Activated CD4-positive, alpha-beta memory T cell treated with anti-CD3 and anti-CD28 coated beads, Interleukin-2, amount 10 ng/mL, durations not matched to agents 7 days and 5 days (primary cell): ENCODE measurements around the gene MRPL54. TPM values are rescaled to one million over a fixed set of nuclear protein-coding genes. Genes with fewer than 3 reads are reported as not detected.
A peak's percentile ranks its signal among the peaks of the same experiment; 100 is the strongest.

Source experiments
- CTCF ChIA-PET: fragments of 350-600 bp; sonication (Branson Sonifier 250); formaldehyde crosslinking; loops from one replicate; lab custom pipeline; 2021; ENCODE audit warnings: antibody characterized with exemption, inconsistent platforms; lab: Charles Lee
- POLR2A ChIA-PET: fragments of 350-600 bp; sonication (Branson Sonifier 250); formaldehyde crosslinking; loops from one replicate; lab custom pipeline; 2021; ENCODE audit warnings: antibody characterized with exemption; lab: Charles Lee
- DNase-seq: peaks from one replicate; pipeline ENCODE4 v3.0.0-alpha.2; 2020
- H3K27ac Mint-ChIP-seq: one replicate; pipeline ENCODE4 v1.8.0; 2021; ENCODE audit warnings: mild to moderate bottlenecking, mixed read lengths
- H3K27me3 Mint-ChIP-seq: one replicate; pipeline ENCODE4 v1.8.0; 2021; ENCODE audit warnings: mixed read lengths
- H3K36me3 Mint-ChIP-seq: one replicate; pipeline ENCODE4 v1.8.0; 2021; ENCODE audit warnings: low read depth, mixed read lengths
- H3K4me1 Mint-ChIP-seq: one replicate; pipeline ENCODE4 v1.8.0; 2021; ENCODE audit warnings: mixed read lengths
- H3K4me3 Mint-ChIP-seq: one replicate; pipeline ENCODE4 v1.8.0; 2021; ENCODE audit warnings: mild to moderate bottlenecking, mixed read lengths
- H3K9me3 Mint-ChIP-seq: one replicate; pipeline ENCODE4 v1.8.0; 2021; ENCODE audit warnings: mixed read lengths
- total RNA-seq, 2 experiments: library from RNA; stranded (reverse); gene quantifications; one replicate each; pipeline ENCODE4 v1.2.3, GENCODE V29; 2021

The MRPL54 gene
- 10 to 100 TPM; 71.5 to 75.8 TPM for total RNA-seq

GRCh38 chr19:3762501-3763459 lies at the start of gene MRPL54:
MRPL54 (plus strand) TSS chr19:3762682; CDS start chr19:3762701, 19 bp downstream.
- Mint-ChIP-seq H3K9me3 (no peaks in the 10 kb centered on the region), H3K4me1 (peaks cover 45% of the 10 kb centered on the region), H3K27ac (peak within 1 kb of the TSS; percentile 98), H3K27me3 (no peaks in the 10 kb centered on the region), H3K36me3 (peaks cover 34% of the 10 kb centered on the region), H3K4me3 (peak within 1 kb of the TSS; percentile 90)
- ChIA-PET CTCF (interaction anchor here (0.5 to 3.4 kb wide), 26 partner anchors 8 to 1028 kb away, joined by 3 to 35 read pairs (median 4); partner anchors contain the start of genes FEM1A, PIP5K1C and RAX2), POLR2A (interaction anchor here (0.8 to 3.8 kb wide), 23 partner anchors 8 to 708 kb away, joined by 3 to 53 read pairs (median 6); partner anchors contain the start of genes DAPK3, EEF2, RAX2 and YJU2)
- peak; percentile 100 for DNase-seq

GRCh38 chr19:3716147-3716668 lies 46.3 kb upstream of the MRPL54 start:
- H3K4me3 Mint-ChIP-seq = no peak overlapping the region
- peaks cover 10% of the 10 kb centered on the region for H3K27me3 Mint-ChIP-seq
- no peak overlapping the region for H3K27ac Mint-ChIP-seq
- POLR2A ChIA-PET = no interaction called here
- CTCF ChIA-PET = interaction anchor here (0.6 kb wide), 1 partner anchor 214 kb away, joined by 3 read pairs; no protein-coding TSS in a partner anchor
- DNase-seq = no peak
- H3K36me3 Mint-ChIP-seq = no peaks in the 10 kb centered on the region
- no peaks in the 10 kb centered on the region for H3K4me1 Mint-ChIP-seq
- H3K9me3 Mint-ChIP-seq = no peaks in the 10 kb centered on the region

- CTCF ChIA-PET = interaction anchor here (0.5 to 1.4 kb wide), 2 partner anchors 14 to 802 kb away, joined by 3 read pairs; no protein-coding TSS in a partner anchor
- H3K4me1 Mint-ChIP-seq = peaks cover 3% of the 10 kb centered on the region
- H3K27ac Mint-ChIP-seq = no peak overlapping the region
- POLR2A ChIA-PET = interaction anchor here (1.7 kb wide), 1 partner anchor 30 kb away, joined by 3 read pairs; no protein-coding TSS in a partner anchor
- peaks cover 21% of the 10 kb centered on the region for H3K27me3 Mint-ChIP-seq
- H3K4me3 Mint-ChIP-seq = no peak overlapping the region
- no peaks in the 10 kb centered on the region for H3K36me3 Mint-ChIP-seq
- no peak for DNase-seq
- H3K9me3 Mint-ChIP-seq = no peaks in the 10 kb centered on the region
Measured at GRCh38 chr19:3719868-3720267, 42.6 kb upstream of the MRPL54 start.

GRCh38 chr19:3720349-3720917 lies 42.0 kb upstream of the MRPL54 start:
- H3K27ac Mint-ChIP-seq = no peak overlapping the region
- CTCF ChIA-PET = interaction anchor here (0.7 to 2.0 kb wide), 4 partner anchors 13 to 130 kb away, joined by 3 to 6 read pairs (median 3); no protein-coding TSS in a partner anchor
- peaks cover 21% of the 10 kb centered on the region for H3K27me3 Mint-ChIP-seq
- no peak overlapping the region for H3K4me3 Mint-ChIP-seq
- peaks cover 3% of the 10 kb centered on the region for H3K4me1 Mint-ChIP-seq
- no peak for DNase-seq
- POLR2A ChIA-PET = interaction anchor here (1.6 to 1.7 kb wide), 2 partner anchors 12 to 30 kb away, joined by 3 read pairs; partner anchors contain the start of gene TJP3
- H3K36me3 Mint-ChIP-seq = no peaks in the 10 kb centered on the region
- H3K9me3 Mint-ChIP-seq = no peaks in the 10 kb centered on the region

- Mint-ChIP-seq H3K9me3 (no peaks in the 10 kb centered on the region), H3K4me1 (peaks cover 3% of the 10 kb centered on the region), H3K27me3 (peaks cover 21% of the 10 kb centered on the region), H3K27ac (no peak overlapping the region), H3K36me3 (no peaks in the 10 kb centered on the region), H3K4me3 (peak overlapping the region; percentile 35)
- DNase-seq = peak; percentile 84
- ChIA-PET CTCF (interaction anchor here (0.7 to 2.0 kb wide), 4 partner anchors 34 to 419 kb away, joined by 3 to 6 read pairs (median 4); no protein-coding TSS in a partner anchor), POLR2A (interaction anchor here (1.6 to 1.7 kb wide), 2 partner anchors 13 to 31 kb away, joined by 3 read pairs; partner anchors contain the start of gene TJP3)
Measured at GRCh38 chr19:3721131-3721886, 41.2 kb upstream of the MRPL54 start.

- ChIA-PET POLR2A (interaction anchor here (0.8 to 1.6 kb wide), 2 partner anchors 14 to 17 kb away, joined by 3 read pairs; partner anchors contain the start of gene TJP3), CTCF (interaction anchor here (0.9 to 2.0 kb wide), 2 partner anchors 100 to 418 kb away, joined by 4 to 6 read pairs; no protein-coding TSS in a partner anchor)
- H3K9me3 Mint-ChIP-seq = no peaks in the 10 kb centered on the region
- no peaks in the 10 kb centered on the region for H3K36me3 Mint-ChIP-seq
- DNase-seq = no peak
- no peak overlapping the region for H3K27ac Mint-ChIP-seq
- H3K4me1 Mint-ChIP-seq = peaks cover 3% of the 10 kb centered on the region
- H3K27me3 Mint-ChIP-seq = peaks cover 21% of the 10 kb centered on the region
- no peak overlapping the region for H3K4me3 Mint-ChIP-seq
Measured at GRCh38 chr19:3721887-3722442, 40.5 kb upstream of the MRPL54 start.

GRCh38 chr19:3722443-3723109 lies 39.9 kb upstream of the MRPL54 start:
- ChIA-PET POLR2A (interaction anchor here (0.8 kb wide), 1 partner anchor 17 kb away, joined by 3 read pairs; no protein-coding TSS in a partner anchor), CTCF (interaction anchor here (2.0 kb wide), 1 partner anchor 100 kb away, joined by 6 read pairs; no protein-coding TSS in a partner anchor)
- peaks cover 3% of the 10 kb centered on the region for H3K4me1 Mint-ChIP-seq
- H3K36me3 Mint-ChIP-seq = no peaks in the 10 kb centered on the region
- DNase-seq = no peak
- peaks cover 21% of the 10 kb centered on the region for H3K27me3 Mint-ChIP-seq
- H3K4me3 Mint-ChIP-seq = no peak overlapping the region
- H3K9me3 Mint-ChIP-seq = no peaks in the 10 kb centered on the region
- H3K27ac Mint-ChIP-seq = no peak overlapping the region

- peaks cover 21% of the 10 kb centered on the region for H3K27me3 Mint-ChIP-seq
- no peaks in the 10 kb centered on the region for H3K36me3 Mint-ChIP-seq
- ChIA-PET CTCF (no interaction called here), POLR2A (no interaction called here)
- H3K9me3 Mint-ChIP-seq = no peaks in the 10 kb centered on the region
- H3K4me3 Mint-ChIP-seq = no peak overlapping the region
- H3K27ac Mint-ChIP-seq = no peak overlapping the region
- DNase-seq = no peak
- H3K4me1 Mint-ChIP-seq = peaks cover 3% of the 10 kb centered on the region
Measured at GRCh38 chr19:3723110-3723488, 39.4 kb upstream of the MRPL54 start.

GRCh38 chr19:3723883-3724282 lies 38.6 kb upstream of the MRPL54 start:
- Mint-ChIP-seq H3K36me3 (no peaks in the 10 kb centered on the region), H3K4me1 (peaks cover 3% of the 10 kb centered on the region), H3K27ac (no peak overlapping the region), H3K27me3 (peaks cover 21% of the 10 kb centered on the region), H3K9me3 (no peaks in the 10 kb centered on the region), H3K4me3 (no peak overlapping the region)
- CTCF ChIA-PET = interaction anchor here (1.4 kb wide), 1 partner anchor 39 kb away, joined by 4 read pairs; the partner anchor contains the start of gene MRPL54
- POLR2A ChIA-PET = no interaction called here
- DNase-seq = no peak

GRCh38 chr19:3725121-3725520 lies 37.4 kb upstream of the MRPL54 start:
- peaks cover 3% of the 10 kb centered on the region for H3K4me1 Mint-ChIP-seq
- no peaks in the 10 kb centered on the region for H3K9me3 Mint-ChIP-seq
- DNase-seq = no peak
- CTCF ChIA-PET = interaction anchor here (1.4 kb wide), 1 partner anchor 37 kb away, joined by 4 read pairs; the partner anchor contains the start of gene MRPL54
- POLR2A ChIA-PET = no interaction called here
- H3K27ac Mint-ChIP-seq = no peak overlapping the region
- no peak overlapping the region for H3K4me3 Mint-ChIP-seq
- H3K27me3 Mint-ChIP-seq = peaks cover 20% of the 10 kb centered on the region
- no peaks in the 10 kb centered on the region for H3K36me3 Mint-ChIP-seq

- Mint-ChIP-seq H3K4me1 (peaks cover 3% of the 10 kb centered on the region), H3K27ac (no peak overlapping the region), H3K9me3 (no peaks in the 10 kb centered on the region), H3K27me3 (peaks cover 17% of the 10 kb centered on the region), H3K36me3 (no peaks in the 10 kb centered on the region), H3K4me3 (no peak overlapping the region)
- ChIA-PET CTCF (no interaction called here), POLR2A (no interaction called here)
- no peak for DNase-seq
Measured at GRCh38 chr19:3725640-3726310, 36.7 kb upstream of the MRPL54 start.
